ENCODE results near the gene EPB41L4A. TPM values are rescaled to one million over a fixed set of nuclear protein-coding genes. Genes with fewer than 3 reads are reported as not detected.
"Not testable (repeated sequence)": the region's sequence is repeated elsewhere in the genome, so short reads cannot be mapped to it uniquely, and the experiment has no call there.

Gene EPB41L4A
- total and polyA plus RNA-seq, 9 donors = 3.3 to 9.1 (median 6.1) TPM

- H3K36me3 ChIP-seq (ENCODE audit: control insufficient read depth, insufficient read depth, low read length); DNase-seq; H3K9me3 ChIP-seq (replicated peaks; ENCODE audit: control insufficient read depth, low read depth, low read length); H3K27me3 ChIP-seq (ENCODE audit: control insufficient read depth, insufficient read depth, low read length); H3K4me1 ChIP-seq (ENCODE audit: control insufficient read depth, insufficient read depth, low read length); H3K4me3 ChIP-seq (ENCODE audit: low read length); H3K27ac ChIP-seq (ENCODE audit: low read length): not testable (repeated sequence)
- WGBS (ENCODE audit: insufficient coverage) = no CpG with 5 or more reads among the region's 3 CpGs
These were observed 7.1 kb upstream of the EPB41L4A start for GRCh38 chr5:112426202-112426601.

GRCh38 chr5:112419986-112420864 is 1.1 kb upstream of the EPB41L4A start:
- Histone ChIP-seq H3K27me3 (ENCODE audit: control insufficient read depth, insufficient read depth, low read length) (peaks cover 25% of the 10 kb centered on the region), H3K4me3 (ENCODE audit: low read length) (peak overlapping the region; percentile 79), H3K9me3 (replicated peaks; ENCODE audit: control insufficient read depth, low read depth, low read length) (no peaks in the 10 kb centered on the region), H3K4me1 (ENCODE audit: control insufficient read depth, insufficient read depth, low read length) (peaks cover 8% of the 10 kb centered on the region), H3K36me3 (ENCODE audit: control insufficient read depth, insufficient read depth, low read length) (no peaks in the 10 kb centered on the region), H3K27ac (ENCODE audit: low read length) (no peak overlapping the region)
- 1% methylated on average over 61 of the region's 64 CpGs for WGBS (ENCODE audit: insufficient coverage)
- peak; percentile 86 for DNase-seq

GRCh38 chr5:112418659-112419163 is 366 bp downstream of the EPB41L4A start:
- 1% methylated on average over 37 of the region's 39 CpGs for WGBS (ENCODE audit: insufficient coverage)
- Histone ChIP-seq H3K9me3 (replicated peaks; ENCODE audit: control insufficient read depth, low read depth, low read length) (no peaks in the 10 kb centered on the region), H3K27ac (ENCODE audit: low read length) (no peak overlapping the region), H3K4me3 (ENCODE audit: low read length) (peak overlapping the region; percentile 79), H3K27me3 (ENCODE audit: control insufficient read depth, insufficient read depth, low read length) (peaks cover 25% of the 10 kb centered on the region), H3K36me3 (ENCODE audit: control insufficient read depth, insufficient read depth, low read length) (no peaks in the 10 kb centered on the region), H3K4me1 (ENCODE audit: control insufficient read depth, insufficient read depth, low read length) (peaks cover 8% of the 10 kb centered on the region)
- peak; percentile 34 for DNase-seq

GRCh38 chr5:112417931-112418658 is 982 bp downstream of the EPB41L4A start:
- 4% methylated on average over 4 of the region's 26 CpGs for WGBS (ENCODE audit: insufficient coverage)
- H3K4me3 ChIP-seq (ENCODE audit: low read length) = peak overlapping the region; percentile 79
- H3K27ac ChIP-seq (ENCODE audit: low read length) = no peak overlapping the region
- DNase-seq = peak; percentile 26
- no peaks in the 10 kb centered on the region for H3K36me3 ChIP-seq (ENCODE audit: control insufficient read depth, insufficient read depth, low read length)
- peaks cover 8% of the 10 kb centered on the region for H3K4me1 ChIP-seq (ENCODE audit: control insufficient read depth, insufficient read depth, low read length)
- H3K27me3 ChIP-seq (ENCODE audit: control insufficient read depth, insufficient read depth, low read length) = peaks cover 28% of the 10 kb centered on the region
- H3K9me3 ChIP-seq (replicated peaks; ENCODE audit: control insufficient read depth, low read depth, low read length) = no peaks in the 10 kb centered on the region

GRCh38 chr5:112415552-112415951 is 3.5 kb downstream of the EPB41L4A start:
- Histone ChIP-seq H3K9me3 (replicated peaks; ENCODE audit: control insufficient read depth, low read depth, low read length) (no peaks in the 10 kb centered on the region), H3K36me3 (ENCODE audit: control insufficient read depth, insufficient read depth, low read length) (no peaks in the 10 kb centered on the region), H3K27ac (ENCODE audit: low read length) (no peak overlapping the region), H3K27me3 (ENCODE audit: control insufficient read depth, insufficient read depth, low read length) (peaks cover 27% of the 10 kb centered on the region), H3K4me1 (ENCODE audit: control insufficient read depth, insufficient read depth, low read length) (peaks cover 8% of the 10 kb centered on the region), H3K4me3 (ENCODE audit: low read length) (no peak overlapping the region)
- DNase-seq = no peak
- WGBS (ENCODE audit: insufficient coverage) = no CpG with 5 or more reads among the region's 2 CpGs

GRCh38 chr5:112413611-112414010 is 5.5 kb downstream of the EPB41L4A start:
- peaks cover 7% of the 10 kb centered on the region for H3K4me1 ChIP-seq (ENCODE audit: control insufficient read depth, insufficient read depth, low read length)

GRCh38 chr5:112412346-112412745 is 6.7 kb downstream of the EPB41L4A start:
- no peak for DNase-seq
- H3K27ac ChIP-seq (ENCODE audit: low read length) = no peak overlapping the region
- no peaks in the 10 kb centered on the region for H3K9me3 ChIP-seq (replicated peaks; ENCODE audit: control insufficient read depth, low read depth, low read length)
- 74% methylated on average over 2 of the region's 3 CpGs for WGBS (ENCODE audit: insufficient coverage)
- no peaks in the 10 kb centered on the region for H3K4me1 ChIP-seq (ENCODE audit: control insufficient read depth, insufficient read depth, low read length)
- peaks cover 4% of the 10 kb centered on the region for H3K27me3 ChIP-seq (ENCODE audit: control insufficient read depth, insufficient read depth, low read length)
- no peaks in the 10 kb centered on the region for H3K36me3 ChIP-seq (ENCODE audit: control insufficient read depth, insufficient read depth, low read length)
- no peak overlapping the region for H3K4me3 ChIP-seq (ENCODE audit: low read length)

More at GRCh38 chr5:112413611-112414010, 5.5 kb downstream of the EPB41L4A start:
- Histone ChIP-seq H3K36me3 (ENCODE audit: control insufficient read depth, insufficient read depth, low read length) (no peaks in the 10 kb centered on the region), H3K9me3 (replicated peaks; ENCODE audit: control insufficient read depth, low read depth, low read length) (no peaks in the 10 kb centered on the region), H3K27me3 (ENCODE audit: control insufficient read depth, insufficient read depth, low read length) (peaks cover 11% of the 10 kb centered on the region), H3K4me3 (ENCODE audit: low read length) (no peak overlapping the region), H3K27ac (ENCODE audit: low read length) (no peak overlapping the region)
- DNase-seq = no peak
- 77% methylated on average over 3 of the region's 3 CpGs for WGBS (ENCODE audit: insufficient coverage)

GRCh38 chr5:112411903-112412302 is 7.2 kb downstream of the EPB41L4A start:
- no peak for DNase-seq
- 76% methylated on average over 7 of the region's 7 CpGs for WGBS (ENCODE audit: insufficient coverage)
- Histone ChIP-seq H3K27me3 (ENCODE audit: control insufficient read depth, insufficient read depth, low read length) (peaks cover 4% of the 10 kb centered on the region), H3K36me3 (ENCODE audit: control insufficient read depth, insufficient read depth, low read length) (no peaks in the 10 kb centered on the region), H3K4me3 (ENCODE audit: low read length) (no peak overlapping the region), H3K4me1 (ENCODE audit: control insufficient read depth, insufficient read depth, low read length) (no peaks in the 10 kb centered on the region), H3K27ac (ENCODE audit: low read length) (no peak overlapping the region), H3K9me3 (replicated peaks; ENCODE audit: control insufficient read depth, low read depth, low read length) (no peaks in the 10 kb centered on the region)

GRCh38 chr5:112407666-112408065 is 11.4 kb downstream of the EPB41L4A start:
- no peak for DNase-seq
- H3K4me3 ChIP-seq (ENCODE audit: low read length) = no peak overlapping the region
- H3K27ac ChIP-seq (ENCODE audit: low read length) = no peak overlapping the region
- no CpG with 5 or more reads among the region's 2 CpGs for WGBS (ENCODE audit: insufficient coverage)
- H3K27me3 ChIP-seq (ENCODE audit: control insufficient read depth, insufficient read depth, low read length) = no peaks in the 10 kb centered on the region
- no peaks in the 10 kb centered on the region for H3K9me3 ChIP-seq (replicated peaks; ENCODE audit: control insufficient read depth, low read depth, low read length)
- H3K36me3 ChIP-seq (ENCODE audit: control insufficient read depth, insufficient read depth, low read length) = no peaks in the 10 kb centered on the region
- H3K4me1 ChIP-seq (ENCODE audit: control insufficient read depth, insufficient read depth, low read length) = no peaks in the 10 kb centered on the region

GRCh38 chr5:112407240-112407639 is 11.8 kb downstream of the EPB41L4A start:
- H3K4me1 ChIP-seq (ENCODE audit: control insufficient read depth, insufficient read depth, low read length) = no peaks in the 10 kb centered on the region
- H3K9me3 ChIP-seq (replicated peaks; ENCODE audit: control insufficient read depth, low read depth, low read length) = no peaks in the 10 kb centered on the region
- H3K27ac ChIP-seq (ENCODE audit: low read length) = no peak overlapping the region
- H3K36me3 ChIP-seq (ENCODE audit: control insufficient read depth, insufficient read depth, low read length) = no peaks in the 10 kb centered on the region
- H3K27me3 ChIP-seq (ENCODE audit: control insufficient read depth, insufficient read depth, low read length) = no peaks in the 10 kb centered on the region
- no peak for DNase-seq
- H3K4me3 ChIP-seq (ENCODE audit: low read length) = no peak overlapping the region
